PC-9 (cell line): ENCODE results near the gene RHOA. TPM values are rescaled to one million over a fixed set of nuclear protein-coding genes. Genes with fewer than 3 reads are reported as not detected.

Source experiments
- BruUV-seq: library from RNA; stranded (reverse); fragments of 400-500 nt; replicated peaks from 2 replicates; lab custom pipeline; 2021; lab: Mats Ljungman, UMichigan
- CTCF ChIA-PET: fragments of 300-600 bp; sonication (Branson Sonifier 250); formaldehyde crosslinking; loops from one replicate; lab custom pipeline; 2022; ENCODE audit warnings: antibody characterized with exemption; lab: Charles Lee
- POLR2A ChIA-PET: fragments of 300-600 bp; sonication (Branson Sonifier 250); formaldehyde crosslinking; loops from one replicate; lab custom pipeline; 2022; ENCODE audit warnings: antibody characterized with exemption; ENCODE audit not compliant: unreplicated experiment; lab: Charles Lee
- DNase-seq, 2 experiments: peaks; one replicate each; pipeline versions ENCODE4 v3.0.0 to v3.0.0-alpha.2; 2015 to 2022; ENCODE audit warnings: mixed read lengths in 1 of 2
- H2AFZ ChIP-seq: fragments of 200-600 bp; sonication (generic); 2 replicates; pipeline ENCODE4 v1.8.1; 2017; ENCODE audit warnings: antibody characterized with exemption
- H3F3A ChIP-seq: fragments of 200-600 bp; sonication (generic); 2 replicates; pipeline ENCODE4 v1.8.1; 2017; ENCODE audit warnings: antibody characterized with exemption, mild to moderate bottlenecking, low read depth; ENCODE audit not compliant: insufficient read depth
- H3K27ac ChIP-seq: fragments of 200-600 bp; sonication (generic); 2 replicates; pipeline ENCODE4 v1.6.1; 2016; ENCODE audit warnings: mixed run types
- H3K27me3 ChIP-seq: fragments of 200-600 bp; sonication (generic); 2 replicates; pipeline ENCODE4 v1.6.1; 2016; ENCODE audit warnings: low read depth, mixed run types; ENCODE audit not compliant: insufficient read depth
- H3K36me3 ChIP-seq: fragments of 200-600 bp; sonication (generic); 2 replicates; pipeline ENCODE4 v1.6.1; 2016; ENCODE audit warnings: low read depth, mixed run types
- H3K4me1 ChIP-seq: fragments of 200-600 bp; sonication (generic); replicated peaks from 2 replicates; pipeline ENCODE4 v1.6.1; 2016; ENCODE audit warnings: mixed run types; ENCODE audit not compliant: insufficient read depth
- H3K4me2 ChIP-seq: fragments of 200-600 bp; sonication (generic); 2 replicates; pipeline ENCODE4 v1.6.1; 2017; ENCODE audit warnings: mixed run types
- H3K4me3 ChIP-seq: fragments of 200-600 bp; sonication (generic); 2 replicates; pipeline ENCODE4 v1.6.1; 2016; ENCODE audit warnings: mixed run types
- H3K79me2 ChIP-seq: fragments of 200-600 bp; sonication (generic); 2 replicates; pipeline ENCODE4 v1.6.1; 2017; ENCODE audit warnings: low read depth, mixed run types
- H3K9me2 ChIP-seq: fragments of 200-600 bp; sonication (generic); 2 replicates; pipeline ENCODE4 v1.8.1; 2017; ENCODE audit warnings: mild to moderate bottlenecking; ENCODE audit not compliant: insufficient read depth
- H3K9me3 ChIP-seq: fragments of 200-600 bp; sonication (generic); 2 replicates; pipeline ENCODE4 v1.8.1; 2016; ENCODE audit warnings: low read depth; ENCODE audit not compliant: insufficient read depth
- H4K20me1 ChIP-seq: fragments of 200-600 bp; sonication (generic); 2 replicates; pipeline ENCODE4 v1.8.1; 2017; ENCODE audit not compliant: insufficient read depth
- EZH2 ChIP-seq: fragments of 200-600 bp; sonication (generic); IDR thresholded peaks from 2 replicates; pipeline ENCODE4 v1.8.0; 2017; ENCODE audit warnings: antibody characterized with exemption, low read depth
- intact Hi-C: fragments of 100-400 bp; cut with micrococcal nuclease; formaldehyde crosslinking; loops from one replicate; pipeline ENCODE4 v1.10.0; 2022; ENCODE audit not compliant: unreplicated experiment
- total RNA-seq: library from RNA; stranded (reverse); gene quantifications from 2 replicates; pipeline ENCODE4 v1.2.3, GENCODE V29; 2021
- TF ChIP-seq, protein P1 (sequence below): fragments of 200-600 bp; sonication (generic); conservative IDR thresholded peaks from 2 replicates; pipeline ENCODE4 v1.6.1; 2017; ENCODE audit warnings: mixed run types, antibody characterized with exemption, mild to moderate bottlenecking, moderate library complexity

RHOA gene
- total RNA-seq, 1 experiment from 2014 or later = 413 TPM

DNA sequence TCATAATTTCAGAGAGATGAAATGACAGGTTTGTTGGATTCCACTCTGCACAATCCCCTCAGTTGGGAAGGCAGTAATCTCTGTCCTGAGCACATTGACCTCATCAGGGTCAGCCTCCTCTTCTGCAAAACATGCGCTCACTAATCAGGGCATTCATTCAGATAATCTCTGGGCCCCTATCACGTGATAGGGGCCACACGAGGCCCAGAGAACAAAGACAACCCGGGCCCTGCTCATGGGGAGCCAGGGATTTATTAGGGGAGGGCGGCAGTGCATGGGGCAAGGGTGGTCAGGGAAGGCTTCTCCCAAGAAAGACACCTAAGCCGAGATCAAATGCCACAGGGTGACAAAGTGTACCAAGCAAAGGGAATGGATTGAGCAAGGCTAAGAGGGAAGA is 1.6 kb upstream of the RHOA start:
- POLR2A ChIA-PET = no interaction called here
- H3K9me2 ChIP-seq = no peaks in the 10 kb centered on the region
- H3F3A ChIP-seq = peaks cover 33% of the 10 kb centered on the region; the same call in 1 of the 2 replicates
- intact Hi-C loops = loop anchor here (5.0 kb wide), 1 partner anchor 56 kb away; the partner anchor contains the start of gene GPX1
- H2AFZ ChIP-seq = no peak overlapping the region
- H3K4me1 ChIP-seq = peaks cover 48% of the 10 kb centered on the region
- no peak overlapping the region for H3K27ac ChIP-seq
- H4K20me1 ChIP-seq = peaks cover 28% of the 10 kb centered on the region
- H3K4me2 ChIP-seq = peak overlapping the region; percentile 95
- H3K79me2 ChIP-seq = peaks cover 55% of the 10 kb centered on the region
- DNase-seq = no peak
- no peaks in the 10 kb centered on the region for H3K27me3 ChIP-seq
- no peak for TF ChIP-seq EZH2
- TF ChIP-seq, protein P1, sequence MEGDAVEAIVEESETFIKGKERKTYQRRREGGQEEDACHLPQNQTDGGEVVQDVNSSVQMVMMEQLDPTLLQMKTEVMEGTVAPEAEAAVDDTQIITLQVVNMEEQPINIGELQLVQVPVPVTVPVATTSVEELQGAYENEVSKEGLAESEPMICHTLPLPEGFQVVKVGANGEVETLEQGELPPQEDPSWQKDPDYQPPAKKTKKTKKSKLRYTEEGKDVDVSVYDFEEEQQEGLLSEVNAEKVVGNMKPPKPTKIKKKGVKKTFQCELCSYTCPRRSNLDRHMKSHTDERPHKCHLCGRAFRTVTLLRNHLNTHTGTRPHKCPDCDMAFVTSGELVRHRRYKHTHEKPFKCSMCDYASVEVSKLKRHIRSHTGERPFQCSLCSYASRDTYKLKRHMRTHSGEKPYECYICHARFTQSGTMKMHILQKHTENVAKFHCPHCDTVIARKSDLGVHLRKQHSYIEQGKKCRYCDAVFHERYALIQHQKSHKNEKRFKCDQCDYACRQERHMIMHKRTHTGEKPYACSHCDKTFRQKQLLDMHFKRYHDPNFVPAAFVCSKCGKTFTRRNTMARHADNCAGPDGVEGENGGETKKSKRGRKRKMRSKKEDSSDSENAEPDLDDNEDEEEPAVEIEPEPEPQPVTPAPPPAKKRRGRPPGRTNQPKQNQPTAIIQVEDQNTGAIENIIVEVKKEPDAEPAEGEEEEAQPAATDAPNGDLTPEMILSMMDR = no peak
- H3K9me3 ChIP-seq = no peaks in the 10 kb centered on the region
- no peaks in the 10 kb centered on the region for H3K36me3 ChIP-seq
- CTCF ChIA-PET = interaction anchor here (1.0 kb wide), 1 partner anchor 36 kb away, joined by 12 read pairs; no protein-coding TSS in a partner anchor
- no TSS peak for BruUV-seq
- peak overlapping the region; percentile 83; the same call in 1 of the 2 replicates for H3K4me3 ChIP-seq

GRCh38 chr3:49412632-49413337 is 1.0 kb upstream of the RHOA start:
- H3K4me2 ChIP-seq = peak overlapping the region; percentile 95
- no peaks in the 10 kb centered on the region for H3K9me2 ChIP-seq
- peaks cover 60% of the 10 kb centered on the region for H3K79me2 ChIP-seq
- peaks cover 32% of the 10 kb centered on the region for H4K20me1 ChIP-seq
- TF ChIP-seq EZH2 = no peak
- TF ChIP-seq, protein P1 = no peak
- no peaks in the 10 kb centered on the region for H3K9me3 ChIP-seq
- peak overlapping the region; percentile 83 for H3K4me3 ChIP-seq
- H3K27me3 ChIP-seq = no peaks in the 10 kb centered on the region
- BruUV-seq = no TSS peak
- H3K4me1 ChIP-seq = peaks cover 43% of the 10 kb centered on the region
- peak overlapping the region; percentile 23; the same call in 1 of the 2 replicates for H3K27ac ChIP-seq
- H3F3A ChIP-seq = peaks cover 34% of the 10 kb centered on the region; the same call in 1 of the 2 replicates
- H3K36me3 ChIP-seq = no peaks in the 10 kb centered on the region
- peak in 1 of 2 experiments; percentile 35 for DNase-seq
- CTCF ChIA-PET = interaction anchor here (0.7 to 1.6 kb wide), 3 partner anchors 8 to 42 kb away, joined by 6 to 12 read pairs (median 7); no protein-coding TSS in a partner anchor
- POLR2A ChIA-PET = interaction anchor here (0.6 kb wide), 2 partner anchors 13 to 55 kb away, joined by 3 to 4 read pairs; partner anchors contain the start of gene GPX1
- H2AFZ ChIP-seq = peak overlapping the region; percentile 91
- intact Hi-C loops = loop anchor here (1.0 to 5.0 kb wide), 2 partner anchors 55 to 72 kb away; partner anchors contain the start of genes GPX1 and USP4

- Histone ChIP-seq H3K27ac (peak overlapping the region; percentile 63), H3K9me2 (no peaks in the 10 kb centered on the region), H4K20me1 (peaks cover 43% of the 10 kb centered on the region), H3K4me2 (peak overlapping the region; percentile 89), H3K27me3 (no peaks in the 10 kb centered on the region), H3F3A (peaks cover 25% of the 10 kb centered on the region; the same call in 1 of the 2 replicates), H3K36me3 (no peaks in the 10 kb centered on the region), H3K79me2 (peaks cover 73% of the 10 kb centered on the region), H3K4me3 (peak overlapping the region; percentile 89), H3K4me1 (peaks cover 34% of the 10 kb centered on the region), H3K9me3 (no peaks in the 10 kb centered on the region), H2AFZ (peak overlapping the region; percentile 79; the same call in 1 of the 2 replicates)
- BruUV-seq = TSS peak; percentile 40
- TF ChIP-seq, protein P1 = no peak
- no peak for TF ChIP-seq EZH2
- ChIA-PET CTCF (interaction anchor here (1.6 kb wide), 1 partner anchor 43 kb away, joined by 7 read pairs; no protein-coding TSS in a partner anchor), POLR2A (interaction anchor here (0.5 to 1.4 kb wide), 8 partner anchors 18 to 318 kb away, joined by 3 to 16 read pairs (median 4); partner anchors contain the start of genes NICN1 and QRICH1)
- DNase-seq = peak in 1 of 2 experiments; percentile 39
- intact Hi-C loops = loop anchor here (5.0 kb wide), 1 partner anchor 54 kb away; the partner anchor contains the start of gene GPX1
These were observed 225 bp downstream of the RHOA start for GRCh38 chr3:49411535-49411967.
